MM.1S (cell line): Measurements from ENCODE around the gene ETV6.

Source experiments
- DNase-seq: peaks from one replicate; pipeline ENCODE4 v3.0.0-alpha.2; 2015
- H2AFZ ChIP-seq: fragments of 300-600 bp; sonication (generic); 2 replicates; pipeline ENCODE4 v1.6.0; 2016; ENCODE audit warnings: antibody characterized with exemption, low read length
- H3F3A ChIP-seq: fragments of 300-600 bp; sonication (generic); 2 replicates; pipeline ENCODE4 v1.6.1; 2016; ENCODE audit warnings: mild to moderate bottlenecking, antibody characterized with exemption, low read length, moderate library complexity, mixed read lengths; ENCODE audit not compliant: insufficient read depth
- H3K27ac ChIP-seq: fragments of 300-600 bp; sonication (generic); 2 replicates; pipeline ENCODE4 v1.5.1; 2016; ENCODE audit warnings: mild to moderate bottlenecking, low read length
- H3K27me3 ChIP-seq: fragments of 300-600 bp; sonication (generic); replicated peaks from 2 replicates; pipeline ENCODE4 v1.6.0; 2016; ENCODE audit warnings: low read length; ENCODE audit not compliant: insufficient read depth
- H3K36me3 ChIP-seq: fragments of 300-600 bp; sonication (generic); replicated peaks from 2 replicates; pipeline ENCODE4 v1.6.1; 2016; ENCODE audit warnings: mild to moderate bottlenecking, low read length, mixed read lengths; ENCODE audit not compliant: insufficient read depth
- H3K4me1 ChIP-seq: fragments of 300-600 bp; sonication (generic); 2 replicates; pipeline ENCODE4 v1.6.1; 2016; ENCODE audit warnings: low read length, mixed read lengths
- H3K4me2 ChIP-seq: fragments of 300-600 bp; sonication (generic); 2 replicates; pipeline ENCODE4 v1.6.0; 2016; ENCODE audit warnings: low read depth, low read length
- H3K4me3 ChIP-seq: fragments of 300-600 bp; sonication (generic); 2 replicates; pipeline ENCODE4 v1.5.1; 2016; ENCODE audit warnings: low read length, mixed read lengths
- H3K79me2 ChIP-seq: fragments of 300-600 bp; sonication (generic); 2 replicates; pipeline ENCODE4 v1.6.1; 2016; ENCODE audit warnings: mixed run types, low read length, mixed read lengths
- H3K9ac ChIP-seq: fragments of 300-600 bp; sonication (generic); 2 replicates; pipeline ENCODE4 v1.6.1; 2016; ENCODE audit warnings: low read length, mixed read lengths
- H3K9me2 ChIP-seq: fragments of 300-600 bp; sonication (generic); replicated peaks from 2 replicates; pipeline ENCODE4 v1.6.1; 2016; ENCODE audit warnings: mild to moderate bottlenecking, low read length, mixed read lengths; ENCODE audit not compliant: insufficient read depth
- H3K9me3 ChIP-seq: fragments of 300-600 bp; sonication (generic); replicated peaks from 2 replicates; pipeline ENCODE4 v1.6.1; 2016; ENCODE audit warnings: mild to moderate bottlenecking, low read length, mixed read lengths; ENCODE audit not compliant: insufficient read depth
- H4K20me1 ChIP-seq: fragments of 300-600 bp; sonication (generic); 2 replicates; pipeline ENCODE4 v1.6.1; 2016; ENCODE audit warnings: mild to moderate bottlenecking, low read length, moderate library complexity, mixed read lengths; ENCODE audit not compliant: insufficient read depth
- CTCF ChIP-seq: fragments of 300-600 bp; sonication (generic); IDR thresholded peaks from 2 replicates; pipeline ENCODE4 v1.5.1; 2016; ENCODE audit warnings: antibody characterized with exemption, low read length, mixed read lengths
- EZH2 ChIP-seq: fragments of 300-600 bp; sonication (generic); optimal IDR thresholded peaks from 2 replicates; pipeline ENCODE3; 2017; ENCODE audit warnings: low read depth, mild to moderate bottlenecking, antibody characterized with exemption, low read length, mixed read lengths
- EZH2phosphoT487 ChIP-seq: fragments of 300-600 bp; sonication (generic); IDR thresholded peaks from 2 replicates; pipeline ENCODE4 v1.6.1; 2018; ENCODE audit warnings: antibody characterized with exemption, low read length

ETV6 gene

GRCh38 chr12:11655842-11656241, 6.4 kb downstream of the ETV6 start:
- TF ChIP-seq CTCF (no peak), EZH2phosphoT487 (no peak), EZH2 (no peak)
- Histone ChIP-seq H3K4me1 (0 out of 2 replicates have a peak, but pooled peaks cover 10% of the 10 kb centered on the region), H4K20me1 (no peaks in the 10 kb centered on the region), H2AFZ (no peak overlapping the region), H3K36me3 (no peaks in the 10 kb centered on the region), H3K9ac (no peak overlapping the region), H3K4me2 (no peak overlapping the region), H3K9me2 (no peaks in the 10 kb centered on the region), H3K27me3 (no peaks in the 10 kb centered on the region), H3F3A (0 out of 2 replicates have a peak, but pooled peaks cover under 1% of the 10 kb centered on the region), H3K4me3 (no peak overlapping the region), H3K79me2 (peaks cover 96% of the 10 kb centered on the region), H3K9me3 (no peaks in the 10 kb centered on the region), H3K27ac (no peak overlapping the region)
- no peak for DNase-seq

- Histone ChIP-seq H3K9ac (no peak overlapping the region), H3K4me2 (no peak overlapping the region), H3K9me2 (no peaks in the 10 kb centered on the region), H3K9me3 (no peaks in the 10 kb centered on the region), H3K27me3 (no peaks in the 10 kb centered on the region), H3K27ac (no peak overlapping the region), H3F3A (no peaks in the 10 kb centered on the region), H3K79me2 (peaks cover 96% of the 10 kb centered on the region), H3K4me1 (0 out of 2 replicates have a peak, but pooled peaks cover 10% of the 10 kb centered on the region), H3K4me3 (no peak overlapping the region), H4K20me1 (no peaks in the 10 kb centered on the region), H2AFZ (no peak overlapping the region), H3K36me3 (no peaks in the 10 kb centered on the region)
- TF ChIP-seq CTCF (no peak), EZH2 (no peak), EZH2phosphoT487 (no peak)
- DNase-seq = no peak
Measured at GRCh38 chr12:11656550-11656949, 7.1 kb downstream of the ETV6 start.

GRCh38 chr12:11657511-11657910, 8.0 kb downstream of the ETV6 start:
- Histone ChIP-seq H3F3A (no peaks in the 10 kb centered on the region), H2AFZ (no peak overlapping the region), H4K20me1 (no peaks in the 10 kb centered on the region), H3K79me2 (peaks cover 96% of the 10 kb centered on the region), H3K27me3 (no peaks in the 10 kb centered on the region), H3K4me3 (no peak overlapping the region), H3K9me2 (no peaks in the 10 kb centered on the region), H3K9me3 (no peaks in the 10 kb centered on the region), H3K4me2 (no peak overlapping the region), H3K27ac (no peak overlapping the region), H3K36me3 (no peaks in the 10 kb centered on the region), H3K4me1 (0 out of 2 replicates have a peak, but pooled peaks cover 7% of the 10 kb centered on the region), H3K9ac (no peak overlapping the region)
- TF ChIP-seq CTCF (no peak), EZH2phosphoT487 (no peak), EZH2 (no peak)
- no peak for DNase-seq
